ENCODE measurements around the gene WNK2.

GRCh38 chr9:93229636-93230035 lies 45.7 kb downstream of the WNK2 start:
- TF ChIP-seq, protein P1, sequence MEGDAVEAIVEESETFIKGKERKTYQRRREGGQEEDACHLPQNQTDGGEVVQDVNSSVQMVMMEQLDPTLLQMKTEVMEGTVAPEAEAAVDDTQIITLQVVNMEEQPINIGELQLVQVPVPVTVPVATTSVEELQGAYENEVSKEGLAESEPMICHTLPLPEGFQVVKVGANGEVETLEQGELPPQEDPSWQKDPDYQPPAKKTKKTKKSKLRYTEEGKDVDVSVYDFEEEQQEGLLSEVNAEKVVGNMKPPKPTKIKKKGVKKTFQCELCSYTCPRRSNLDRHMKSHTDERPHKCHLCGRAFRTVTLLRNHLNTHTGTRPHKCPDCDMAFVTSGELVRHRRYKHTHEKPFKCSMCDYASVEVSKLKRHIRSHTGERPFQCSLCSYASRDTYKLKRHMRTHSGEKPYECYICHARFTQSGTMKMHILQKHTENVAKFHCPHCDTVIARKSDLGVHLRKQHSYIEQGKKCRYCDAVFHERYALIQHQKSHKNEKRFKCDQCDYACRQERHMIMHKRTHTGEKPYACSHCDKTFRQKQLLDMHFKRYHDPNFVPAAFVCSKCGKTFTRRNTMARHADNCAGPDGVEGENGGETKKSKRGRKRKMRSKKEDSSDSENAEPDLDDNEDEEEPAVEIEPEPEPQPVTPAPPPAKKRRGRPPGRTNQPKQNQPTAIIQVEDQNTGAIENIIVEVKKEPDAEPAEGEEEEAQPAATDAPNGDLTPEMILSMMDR (conservative IDR thresholded peaks at IDR 0.05 in 1 of 2, IDR thresholded peaks at IDR 0.05 in 1 of 2; ENCODE audit: extremely low read depth in 1 of 2, insufficient read depth in 1 of 2, low read depth in 1 of 2, low read length in 2 of 2): no peak
- no peak for TF ChIP-seq EZH2 (IDR thresholded peaks at IDR 0.05; ENCODE audit: borderline replicate concordance, low read length)

Data from mammary epithelial cell (primary cell).